Right lobe of liver (tissue), 4 donors: Measurements from ENCODE around the gene FMO2.

Experiments used
- CTCF ChIP-seq, 4 donors: fragments of 200-600 bp in 3 of 4; fragments of 450-650 bp in 1 of 4; IDR thresholded peaks; one replicate each; pipeline versions ENCODE4 v1.5.1 to v1.8.0; 2016 to 2022; ENCODE audit warnings: antibody characterized with exemption in 4 of 4, mild to moderate bottlenecking in 2 of 4
- POLR2A ChIP-seq: fragments of 450-650 bp; IDR thresholded peaks from one replicate; pipeline ENCODE4 v1.6.1; 2017; ENCODE audit warnings: antibody characterized with exemption, mild to moderate bottlenecking
- donor health status: DM: no; HTN: no; CAD: no.
- donor health status: DM: no; HTN: no; CAD: no.
- donor health status: DM: no; HTN: yes; CAD: no.

- TF ChIP-seq POLR2A (no peak), CTCF (IDR thresholded peaks at IDR 0.05) (no peak)
Measured at GRCh38 chr1:171210355-171210754, 25.3 kb downstream of the FMO2 start.
